Smooth muscle cell (in vitro differentiated cells): ENCODE results near the gene KCNK18. TPM values are rescaled to one million over a fixed set of nuclear protein-coding genes. Genes with fewer than 3 reads are reported as not detected.

Experiments
- DNase-seq: peaks from one replicate; lab custom pipeline; 2025; ENCODE audit not compliant: unreplicated experiment; lab: John Stamatoyannopoulos, UW
- H2AFZ ChIP-seq: fragments of 200-600 bp; sonication (generic); 2 replicates; pipeline ENCODE4 v1.6.0; 2016; ENCODE audit warnings: antibody characterized with exemption, low read depth, mild to moderate bottlenecking
- H3F3A ChIP-seq: fragments of 200-600 bp; sonication (generic); 2 replicates; pipeline ENCODE4 v1.6.0; 2017; ENCODE audit warnings: antibody characterized with exemption, low read depth
- H3K27ac ChIP-seq: fragments of 200-600 bp; sonication (generic); 2 replicates; pipeline ENCODE4 v1.5.1; 2016; ENCODE audit warnings: low read depth, mild to moderate bottlenecking
- H3K27me3 ChIP-seq: fragments of 200-600 bp; sonication (generic); 2 replicates; pipeline ENCODE4 v1.6.1; 2016; ENCODE audit warnings: low read depth, mild to moderate bottlenecking
- H3K36me3 ChIP-seq: fragments of 200-600 bp; sonication (generic); 2 replicates; pipeline ENCODE4 v1.5.1; 2016; ENCODE audit warnings: low read depth
- H3K4me1 ChIP-seq: fragments of 200-600 bp; sonication (generic); 2 replicates; pipeline ENCODE4 v1.5.1; 2016; ENCODE audit warnings: low read depth
- H3K4me2 ChIP-seq: fragments of 200-600 bp; sonication (generic); 2 replicates; pipeline ENCODE4 v1.6.0; 2016; ENCODE audit warnings: mild to moderate bottlenecking
- H3K4me3 ChIP-seq: fragments of 200-600 bp; sonication (generic); 2 replicates; pipeline ENCODE4 v1.5.1; 2016; ENCODE audit warnings: mild to moderate bottlenecking
- H3K79me2 ChIP-seq: fragments of 200-600 bp; sonication (generic); 2 replicates; pipeline ENCODE4 v1.6.0; 2016; ENCODE audit warnings: low read depth, mild to moderate bottlenecking
- H3K9ac ChIP-seq: fragments of 200-600 bp; sonication (generic); 2 replicates; pipeline ENCODE4 v1.6.0; 2016; ENCODE audit warnings: low read depth
- H3K9me3 ChIP-seq: fragments of 200-600 bp; sonication (generic); replicated peaks from 2 replicates; pipeline ENCODE4 v1.5.1; 2016; ENCODE audit warnings: low read depth
- H4K20me1 ChIP-seq: fragments of 200-600 bp; sonication (generic); 2 replicates; pipeline ENCODE4 v1.6.0; 2016; ENCODE audit warnings: low read depth
- CTCF ChIP-seq: fragments of 200-600 bp; sonication (generic); IDR thresholded peaks from 2 replicates; pipeline ENCODE4 v1.5.1; 2017; ENCODE audit warnings: borderline replicate concordance, mild to moderate bottlenecking, antibody characterized with exemption; ENCODE audit not compliant: insufficient read depth, poor library complexity, severe bottlenecking
- WGBS: methylation state at CpG from one replicate; pipeline ENCODE4 v1.1.7; 2016; ENCODE audit warnings: low lambda C conversion rate; 5-methylcytosine and 5-hydroxymethylcytosine counted together
- polyA plus RNA-seq: library from polyadenylated mRNA; unstranded; fragments of >200 nt; fragmentation: Nextera tagmentation; extraction: Ambion mirVana; gene quantifications from 2 replicates; pipeline ENCODE4 v1.2.1, GENCODE V29; 2016
- total RNA-seq: library from RNA; depleted of rRNA; stranded (reverse); fragments of >200 nt; gene quantifications from 2 replicates; pipeline ENCODE4 v1.2.3, GENCODE V29; 2014

The KCNK18 gene
- total and polyA plus RNA-seq, 2 experiments from 2014 or later, result not detected

- peaks cover 14% of the 10 kb centered on the region for H3K27me3 ChIP-seq
- no peaks in the 10 kb centered on the region for H3K36me3 ChIP-seq
- no peak for TF ChIP-seq CTCF
- no peak for DNase-seq
- H3K27ac ChIP-seq, result no peak overlapping the region
- H3K9me3 ChIP-seq, result no peaks in the 10 kb centered on the region
- no peak overlapping the region for H3K4me2 ChIP-seq
- H3F3A ChIP-seq, result no peaks in the 10 kb centered on the region
- no peak overlapping the region for H2AFZ ChIP-seq
- H3K4me1 ChIP-seq, result peaks cover under 1% of the 10 kb centered on the region
- H3K79me2 ChIP-seq, result no peaks in the 10 kb centered on the region
- H4K20me1 ChIP-seq, result no peaks in the 10 kb centered on the region
- no peak overlapping the region for H3K9ac ChIP-seq
- WGBS, result 86% methylated on average over 26 of the region's 26 CpGs
- no peak overlapping the region for H3K4me3 ChIP-seq
Measured at GRCh38 chr10:117254774-117255735, 57.8 kb downstream of the KCNK18 start.

- TF ChIP-seq CTCF, result no peak
- H3K4me3 ChIP-seq, result no peak overlapping the region
- peaks cover 9% of the 10 kb centered on the region for H3K4me1 ChIP-seq
- no peaks in the 10 kb centered on the region for H3K79me2 ChIP-seq
- no peak overlapping the region for H2AFZ ChIP-seq
- no peaks in the 10 kb centered on the region for H3F3A ChIP-seq
- H3K9ac ChIP-seq, result no peak overlapping the region
- no peaks in the 10 kb centered on the region for H4K20me1 ChIP-seq
- H3K9me3 ChIP-seq, result no peaks in the 10 kb centered on the region
- 96% methylated on average over 9 of the region's 9 CpGs for WGBS
- H3K27ac ChIP-seq, result no peak overlapping the region
- no peak overlapping the region for H3K4me2 ChIP-seq
- DNase-seq, result no peak
- H3K27me3 ChIP-seq, result peaks cover 18% of the 10 kb centered on the region
- H3K36me3 ChIP-seq, result no peaks in the 10 kb centered on the region
Measured at GRCh38 chr10:117255835-117256460, 58.7 kb downstream of the KCNK18 start.

- peaks cover 9% of the 10 kb centered on the region for H3K4me1 ChIP-seq
- peaks cover 18% of the 10 kb centered on the region for H3K27me3 ChIP-seq
- H3K36me3 ChIP-seq, result no peaks in the 10 kb centered on the region
- no peaks in the 10 kb centered on the region for H3F3A ChIP-seq
- no peaks in the 10 kb centered on the region for H4K20me1 ChIP-seq
- H3K4me2 ChIP-seq, result no peak overlapping the region
- H3K4me3 ChIP-seq, result no peak overlapping the region
- H2AFZ ChIP-seq, result no peak overlapping the region
- 87% methylated on average over 10 of the region's 10 CpGs for WGBS
- no peak overlapping the region for H3K27ac ChIP-seq
- H3K79me2 ChIP-seq, result no peaks in the 10 kb centered on the region
- DNase-seq, result no peak
- H3K9ac ChIP-seq, result no peak overlapping the region
- no peak for TF ChIP-seq CTCF
- H3K9me3 ChIP-seq, result no peaks in the 10 kb centered on the region
Measured at GRCh38 chr10:117256910-117257309, 59.6 kb downstream of the KCNK18 start.
